Urinary bladder (tissue), 4 donors: ENCODE data around the gene CCDC12. TPM values are rescaled to one million over a fixed set of nuclear protein-coding genes. Genes with fewer than 3 reads are reported as not detected.

ENCODE experiments used
- DNase-seq: peaks from one replicate; pipeline ENCODE4 v3.0.0-alpha.2; 2015; ENCODE audit errors: extremely low spot score
- H3K27ac ChIP-seq: one replicate; pipeline ENCODE4 v1.5.1; 2013; ENCODE audit warnings: low read depth, mild to moderate bottlenecking, moderate library complexity
- H3K36me3 ChIP-seq: one replicate; pipeline ENCODE4 v1.6.1; 2013; ENCODE audit warnings: mild to moderate bottlenecking, moderate library complexity; ENCODE audit not compliant: insufficient read depth
- H3K4me1 ChIP-seq: one replicate; pipeline ENCODE4 v1.6.1; 2013; ENCODE audit warnings: mild to moderate bottlenecking, moderate library complexity; ENCODE audit not compliant: insufficient read depth
- H3K4me3 ChIP-seq: one replicate; pipeline ENCODE4 v1.5.1; 2013; ENCODE audit warnings: low read depth, low read length
- WGBS: extraction: QIAGEN DNeasy Blood & Tissue Kit; methylation state at CpG from one replicate; pipeline ENCODE4 v1.1.7; 2013; 5-methylcytosine and 5-hydroxymethylcytosine counted together
- polyA plus RNA-seq: library from polyadenylated mRNA; stranded (reverse); fragments of 200-250 nt; gene quantifications from one replicate; pipeline ENCODE4 v1.2.3, GENCODE V29; 2013
- total RNA-seq: library from RNA; depleted of rRNA; stranded (reverse); fragments of >200 nt; gene quantifications from one replicate; pipeline ENCODE4 v1.2.3, GENCODE V29; 2014
- donor health status: healthy with polysubstance abuse.
- donor health status: healthy.

Gene CCDC12
- total RNA-seq = 17.6 TPM
- 60.7 TPM for polyA plus RNA-seq

GRCh38 chr3:46976326-46977190 lies at the start of gene CCDC12:
Gene CCDC12 (minus strand): TSS chr3:46976745. CDS start chr3:46976732, 13 bp downstream.
- WGBS = under 1% methylated on average over 64 of the region's 64 CpGs
- peak within 1 kb of the TSS; percentile 86 for H3K27ac ChIP-seq
- DNase-seq = peak; percentile 98
- H3K4me3 ChIP-seq = peak within 1 kb of the TSS; percentile 59
- H3K36me3 ChIP-seq = no peaks in the 10 kb centered on the region
- H3K4me1 ChIP-seq = peaks cover 4% of the 10 kb centered on the region

GRCh38 chr3:47024932-47025331 lies 48.4 kb upstream of the CCDC12 start:
- Histone ChIP-seq H3K4me1 (no peaks in the 10 kb centered on the region), H3K4me3 (no peak overlapping the region), H3K36me3 (no peaks in the 10 kb centered on the region), H3K27ac (no peak overlapping the region)
- DNase-seq = no peak

GRCh38 chr3:47022641-47023071 lies 46.1 kb upstream of the CCDC12 start:
- 27% methylated on average over 1 of the region's 1 CpG for WGBS
- DNase-seq = no peak
- Histone ChIP-seq H3K4me1 (no peaks in the 10 kb centered on the region), H3K4me3 (no peak overlapping the region), H3K36me3 (no peaks in the 10 kb centered on the region), H3K27ac (no peak overlapping the region)

- H3K4me1 ChIP-seq = no peaks in the 10 kb centered on the region
- no peak for DNase-seq
- WGBS = 95% methylated on average over 4 of the region's 4 CpGs
Measured at GRCh38 chr3:47020311-47020710, 43.8 kb upstream of the CCDC12 start.

GRCh38 chr3:47019201-47019600 lies 42.7 kb upstream of the CCDC12 start:
- Histone ChIP-seq H3K36me3 (no peaks in the 10 kb centered on the region), H3K4me1 (no peaks in the 10 kb centered on the region), H3K27ac (no peak overlapping the region), H3K4me3 (no peak overlapping the region)
- DNase-seq = no peak
- 98% methylated on average over 1 of the region's 1 CpG for WGBS

More at GRCh38 chr3:47020311-47020710, 43.8 kb upstream of the CCDC12 start:
- Histone ChIP-seq H3K36me3 (no peaks in the 10 kb centered on the region), H3K27ac (no peak overlapping the region), H3K4me3 (no peak overlapping the region)

GRCh38 chr3:47018269-47018611 lies 41.7 kb upstream of the CCDC12 start:
- Histone ChIP-seq H3K36me3 (no peaks in the 10 kb centered on the region), H3K4me1 (no peaks in the 10 kb centered on the region), H3K4me3 (no peak overlapping the region), H3K27ac (no peak overlapping the region)
- DNase-seq = no peak

GRCh38 chr3:47017504-47018268 lies 41.1 kb upstream of the CCDC12 start:
- Histone ChIP-seq H3K36me3 (no peaks in the 10 kb centered on the region), H3K4me3 (no peak overlapping the region), H3K27ac (no peak overlapping the region), H3K4me1 (no peaks in the 10 kb centered on the region)
- no peak for DNase-seq
- WGBS = 84% methylated on average over 6 of the region's 6 CpGs

- WGBS = 72% methylated on average over 1 of the region's 1 CpG
- DNase-seq = no peak
- Histone ChIP-seq H3K27ac (no peak overlapping the region), H3K36me3 (no peaks in the 10 kb centered on the region), H3K4me1 (no peaks in the 10 kb centered on the region), H3K4me3 (no peak overlapping the region)
Measured at GRCh38 chr3:47016934-47017435, 40.4 kb upstream of the CCDC12 start.

- DNase-seq = no peak
- Histone ChIP-seq H3K27ac (no peak overlapping the region), H3K4me1 (no peaks in the 10 kb centered on the region), H3K36me3 (no peaks in the 10 kb centered on the region), H3K4me3 (no peak overlapping the region)
- WGBS = 92% methylated on average over 4 of the region's 4 CpGs
Measured at GRCh38 chr3:47016086-47016933, 39.8 kb upstream of the CCDC12 start.

- DNase-seq = no peak
- no peak overlapping the region for H3K4me3 ChIP-seq
- H3K36me3 ChIP-seq = no peaks in the 10 kb centered on the region
- H3K27ac ChIP-seq = no peak overlapping the region
- no peaks in the 10 kb centered on the region for H3K4me1 ChIP-seq
Measured at GRCh38 chr3:47015151-47015550, 38.6 kb upstream of the CCDC12 start.

- Histone ChIP-seq H3K27ac (no peak overlapping the region), H3K4me3 (no peak overlapping the region), H3K4me1 (no peaks in the 10 kb centered on the region), H3K36me3 (no peaks in the 10 kb centered on the region)
- no peak for DNase-seq
Measured at GRCh38 chr3:47014036-47014435, 37.5 kb upstream of the CCDC12 start.

GRCh38 chr3:47013231-47013630 lies 36.7 kb upstream of the CCDC12 start:
- no peak for DNase-seq
- Histone ChIP-seq H3K4me1 (no peaks in the 10 kb centered on the region), H3K36me3 (no peaks in the 10 kb centered on the region), H3K27ac (no peak overlapping the region), H3K4me3 (no peak overlapping the region)
- WGBS = 86% methylated on average over 3 of the region's 3 CpGs
